Kasumi-1 (cell line): ENCODE data around the gene DUS2.
"Not testable (repeated sequence)": the region's sequence is repeated elsewhere in the genome, so short reads cannot be mapped to it uniquely, and the experiment has no call there.

Experiments used
- DNase-seq, 2 experiments: peaks; one replicate each; lab custom pipeline; 2025; lab: John Stamatoyannopoulos, UW

Gene DUS2

DNA sequence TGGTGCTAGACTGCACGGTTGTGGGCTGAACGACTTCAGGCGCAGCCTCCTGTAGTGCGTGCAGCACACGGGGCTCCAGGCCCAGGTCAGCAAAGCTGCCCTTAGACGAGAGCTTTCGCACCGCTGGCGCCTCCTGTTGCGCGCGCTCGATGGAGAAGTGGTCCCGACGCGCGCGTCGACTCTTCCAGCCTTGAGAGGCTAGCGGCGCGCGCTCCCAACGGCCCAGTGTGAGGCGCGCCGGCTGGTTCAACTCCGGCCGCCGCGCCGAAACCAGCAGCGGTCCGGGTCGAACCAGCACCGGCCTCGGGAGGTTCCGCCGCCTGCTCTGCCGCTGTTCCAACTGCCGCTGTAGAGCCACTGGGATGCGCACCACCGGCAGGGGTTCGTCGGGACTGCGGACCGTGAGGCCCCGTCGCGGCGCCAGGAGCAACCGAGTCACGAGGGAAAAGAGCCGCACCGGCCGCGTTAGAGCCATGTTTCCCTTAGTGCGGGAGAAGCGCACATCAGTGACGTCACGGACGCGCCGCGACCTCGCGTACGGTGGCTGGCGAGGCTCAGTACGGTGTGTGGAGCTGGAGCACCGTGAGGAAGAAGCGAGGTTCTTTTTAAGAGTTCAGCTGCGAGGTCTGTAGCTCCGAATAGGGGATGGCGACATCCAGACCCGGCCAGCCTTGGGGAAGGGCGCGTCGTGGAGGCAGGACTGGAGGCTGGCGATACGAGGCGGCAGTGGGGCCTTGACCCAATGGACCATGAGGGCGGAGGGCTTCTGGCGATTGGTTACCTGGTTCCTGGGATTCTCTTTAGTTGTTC lies at the start of gene DUS2, which contains the start of gene DDX28:
Gene DUS2 (plus strand): TSS at position 557 of the 810 bp plus-strand sequence. CDS start 14,740 bp downstream, outside the sequence.
Gene DDX28 (minus strand): TSS at position 505 of the 810 bp plus-strand sequence. CDS start 30 bp downstream, at position 475.
- peak; percentile 80 to 85 for DNase-seq

DNA sequence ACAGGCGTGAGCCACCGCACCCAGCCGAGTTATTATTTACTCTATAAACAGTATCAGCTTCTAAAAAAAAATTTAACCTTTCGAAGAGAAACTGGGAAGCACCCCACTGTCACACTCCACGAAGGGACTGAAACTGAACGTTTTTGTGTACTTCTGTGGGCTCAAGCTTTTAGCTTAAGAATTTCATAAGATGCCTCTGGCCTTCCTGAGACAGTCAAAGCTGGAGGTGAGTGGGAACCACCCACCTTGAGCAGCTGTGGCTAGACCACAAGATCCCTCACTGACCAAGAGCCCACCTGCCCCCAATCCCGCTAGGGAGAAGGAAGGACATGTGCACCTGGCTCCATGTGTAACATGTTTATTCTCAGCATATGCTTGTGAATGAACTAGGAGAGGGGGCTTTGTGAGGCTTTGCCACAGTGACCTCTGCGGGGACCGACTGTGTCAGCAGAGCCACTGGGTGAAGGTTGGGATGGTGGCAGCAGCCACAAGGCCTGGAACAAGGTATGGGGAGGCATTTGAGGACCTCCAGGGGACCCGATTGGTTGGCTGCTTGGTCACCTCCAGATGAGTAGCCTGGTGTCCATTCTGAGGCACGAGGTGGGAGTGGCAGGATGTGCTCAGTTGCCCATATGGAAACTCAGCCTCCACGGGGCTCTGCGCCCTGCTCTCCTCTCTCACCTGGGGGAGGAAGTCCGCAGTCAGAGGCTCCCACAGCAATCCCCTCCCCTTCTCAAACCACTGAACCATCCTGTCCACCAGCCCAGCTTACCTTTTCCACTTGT lies 47.6 kb upstream of the DUS2 start:
- DNase-seq: no peak

GRCh38 chr16:67976205-67976604 lies 46.9 kb upstream of the DUS2 start:
- no peak for DNase-seq

DNA sequence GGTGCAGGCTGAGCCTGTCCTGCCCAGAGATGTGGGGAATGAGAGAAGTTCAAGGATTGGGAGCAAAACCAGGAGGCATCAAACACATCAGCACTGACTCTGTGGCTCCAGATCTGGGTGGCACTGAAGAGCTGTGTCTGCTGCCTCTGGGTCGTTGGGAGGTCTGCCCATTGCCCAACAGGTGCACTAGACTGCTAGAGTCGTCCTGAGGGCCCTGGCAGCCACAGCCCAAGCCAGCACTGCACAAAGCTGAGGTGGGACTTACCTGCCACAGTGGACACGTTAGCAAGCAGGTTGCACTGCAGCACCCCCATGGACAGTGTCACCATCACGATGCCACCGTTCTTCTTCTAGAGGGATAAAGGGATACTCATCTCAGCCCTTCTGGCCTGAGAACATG lies 46.1 kb upstream of the DUS2 start:
- DNase-seq: no peak

DNA sequence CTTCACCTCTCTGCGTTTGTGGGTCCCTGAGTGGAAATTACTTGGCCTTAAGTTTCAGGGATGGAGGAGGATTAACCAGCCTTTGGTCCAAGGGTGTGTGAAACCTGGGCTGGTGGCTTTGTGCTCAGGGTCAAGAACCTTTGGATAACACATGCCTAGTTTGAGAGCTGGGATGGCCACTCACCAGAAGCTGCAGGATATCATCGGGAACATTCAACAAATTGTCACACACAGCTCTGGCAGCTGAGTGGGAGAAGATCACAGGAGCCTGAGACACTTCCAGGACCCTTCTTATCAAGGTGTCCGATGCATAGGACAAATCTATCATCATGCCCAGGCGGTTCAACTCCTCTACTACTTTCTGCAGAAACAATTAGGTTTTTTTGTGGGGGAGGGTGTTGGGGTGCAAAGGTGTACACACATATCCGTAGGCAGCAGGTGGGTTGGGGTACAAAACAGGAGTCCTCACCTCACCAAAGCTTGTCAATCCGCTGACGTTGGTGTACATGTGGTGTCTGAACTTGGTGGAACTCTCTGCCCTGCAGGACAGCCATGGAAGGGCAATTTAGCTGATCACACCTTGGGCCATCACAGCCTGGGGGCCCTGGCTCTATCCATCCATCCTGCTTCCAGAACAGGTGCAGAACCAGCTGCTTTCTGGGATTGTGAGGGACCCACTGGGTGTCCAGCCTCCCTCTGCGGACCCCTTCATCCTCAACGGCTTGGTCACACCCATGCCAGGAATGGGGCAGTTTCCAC lies 45.4 kb upstream of the DUS2 start:
- no peak for DNase-seq

DNA sequence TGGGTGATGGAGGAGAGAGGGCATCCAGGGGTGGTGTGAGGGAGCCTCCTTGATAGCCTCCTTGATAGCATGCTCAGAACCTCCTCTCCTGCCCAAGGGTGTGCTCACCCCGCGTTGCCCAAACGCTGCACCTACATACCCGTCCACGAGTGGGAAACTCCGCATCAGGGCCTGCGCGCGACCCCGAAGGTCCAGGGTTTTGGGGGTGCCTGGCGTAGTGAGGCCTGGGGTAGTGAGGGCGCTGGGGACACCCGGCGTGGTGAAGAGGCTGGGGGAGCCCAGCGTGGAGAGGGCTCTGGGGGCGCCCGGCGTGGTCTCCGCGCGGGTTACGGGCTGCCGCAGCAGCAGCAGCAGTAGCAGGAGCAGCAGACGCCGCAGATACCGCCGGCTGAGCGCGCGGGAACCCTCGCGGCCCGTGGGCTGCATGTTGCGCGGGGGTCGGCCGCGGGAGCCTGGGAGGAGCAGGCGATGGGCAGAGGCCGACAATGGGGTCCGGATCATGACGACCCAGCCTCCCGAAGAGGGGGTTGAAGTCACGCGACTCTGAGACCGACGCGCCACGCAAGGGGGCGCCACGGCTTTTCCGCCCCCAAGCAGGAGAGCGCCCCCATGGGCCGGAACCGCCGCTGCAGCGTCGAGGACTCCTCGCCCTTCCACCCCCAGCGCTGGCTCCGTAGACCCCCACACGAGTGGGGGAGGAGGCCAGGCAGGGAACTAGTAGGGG lies 43.0 kb upstream of the DUS2 start, which contains the start of gene DPEP3:
Gene DPEP3 (minus strand): TSS at position 545 of the 724 bp plus-strand sequence. CDS start 119 bp downstream, at position 426.
- DNase-seq: no peak

DNA sequence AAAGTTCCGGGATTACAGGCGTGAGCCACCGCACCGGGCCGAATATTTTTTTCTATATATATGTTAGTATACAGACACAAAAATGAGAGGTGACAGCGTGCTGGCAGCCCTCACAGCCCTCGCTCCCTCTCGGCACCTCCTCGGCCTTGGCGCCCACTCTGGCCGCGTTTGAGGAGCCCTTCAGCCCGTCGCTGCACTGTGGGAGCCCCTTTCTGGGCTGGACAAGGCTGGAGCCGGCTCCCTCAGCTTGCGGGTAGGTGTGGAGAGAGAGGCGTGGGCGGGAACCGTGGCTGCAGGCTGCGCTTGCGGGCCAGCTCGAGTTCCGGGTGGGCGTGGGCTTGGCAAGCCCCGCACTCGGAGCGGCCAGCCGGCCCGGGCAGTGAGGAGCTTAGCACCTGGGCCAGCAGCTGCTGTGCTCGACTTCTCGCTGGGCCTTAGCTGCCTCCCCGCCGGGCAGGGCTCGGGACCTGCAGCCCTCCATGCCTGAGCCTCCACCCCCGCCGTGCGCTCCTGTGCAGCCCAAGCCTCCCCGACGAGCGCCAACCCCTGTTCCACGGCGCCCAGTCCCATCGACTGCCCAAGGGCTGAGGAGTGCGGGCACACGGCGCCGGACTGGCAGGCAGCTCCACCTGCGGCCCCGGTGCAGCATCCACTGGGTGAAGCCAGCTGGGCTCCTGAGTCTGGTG lies 40.9 kb upstream of the DUS2 start:
- DNase-seq: no peak

GRCh38 chr16:67986949-67987348 lies 36.1 kb upstream of the DUS2 start:
- DNase-seq: no peak

- DNase-seq: no peak
These were observed 35.5 kb upstream of the DUS2 start for GRCh38 chr16:67987460-67988160.

DNA sequence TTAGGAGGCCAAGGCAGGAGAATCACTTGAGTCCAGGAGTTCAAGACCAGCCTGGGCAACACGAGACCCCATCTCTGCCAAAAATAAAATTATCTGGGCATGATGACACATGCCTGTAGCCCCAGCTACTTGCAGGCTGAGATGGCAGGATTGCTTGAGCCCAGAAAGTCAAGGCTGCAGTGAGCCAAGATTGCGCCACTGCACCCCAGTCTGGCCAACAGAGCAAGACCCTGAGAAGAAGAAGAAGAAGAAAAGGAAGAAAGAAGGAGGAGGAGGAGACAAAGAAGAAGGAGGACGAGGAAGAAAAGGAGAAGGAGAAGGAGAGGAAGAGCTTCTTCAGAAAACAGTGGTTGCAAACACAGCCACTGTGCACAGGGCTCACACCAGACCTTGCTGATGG lies 34.4 kb upstream of the DUS2 start:
- DNase-seq: no peak

DNA sequence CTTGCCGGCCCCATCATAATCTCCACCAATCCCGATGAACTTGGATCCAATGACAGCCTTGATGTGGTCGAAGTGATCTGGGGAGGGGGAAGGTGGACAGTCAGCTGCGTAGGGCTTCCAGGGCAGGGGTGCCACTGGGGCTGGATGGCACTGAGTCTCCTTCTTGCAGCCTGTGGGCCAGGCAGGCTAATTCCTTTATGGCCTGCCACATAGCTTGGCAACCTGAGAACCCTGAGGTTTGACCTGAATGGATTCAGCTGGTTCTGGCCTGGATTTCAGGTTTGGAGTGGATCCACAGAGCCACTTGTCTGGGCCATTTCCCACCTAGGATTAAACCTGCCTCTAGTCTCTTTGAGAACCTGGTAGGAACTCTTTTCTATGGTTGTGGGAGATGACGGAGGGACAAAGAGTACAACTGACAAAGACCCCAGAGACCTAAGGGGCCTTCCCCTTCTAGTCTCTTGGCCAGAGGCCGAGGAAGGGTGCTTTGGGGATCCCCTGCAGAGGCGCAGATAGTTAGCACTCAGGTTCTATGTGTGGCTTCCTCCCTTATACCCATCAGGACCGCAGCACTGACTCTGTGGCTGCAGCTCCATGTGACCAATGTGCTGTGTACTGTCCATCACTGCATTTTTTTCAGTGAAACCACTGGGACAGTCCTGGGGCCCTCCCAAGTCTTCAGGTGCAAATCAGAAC lies 33.6 kb upstream of the DUS2 start:
- no peak for DNase-seq

DNA sequence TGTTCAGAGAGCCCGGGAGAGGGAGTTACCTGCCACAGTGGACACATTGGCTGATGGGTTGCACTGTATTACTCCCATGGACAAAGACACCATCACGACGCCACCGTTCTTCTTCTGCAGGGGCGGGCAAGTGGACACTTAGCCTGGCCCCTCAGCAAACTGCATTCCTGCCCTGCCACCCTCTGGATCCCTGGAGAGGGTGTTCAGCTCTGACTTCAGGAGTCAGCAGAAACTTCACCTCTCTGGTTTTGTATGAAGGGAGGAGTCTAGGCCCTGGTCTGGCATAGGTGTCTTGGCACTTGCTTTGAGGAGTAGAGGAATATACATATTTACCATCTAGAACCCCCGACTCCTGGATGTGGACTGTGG lies 33.1 kb upstream of the DUS2 start:
- no peak for DNase-seq

DNA sequence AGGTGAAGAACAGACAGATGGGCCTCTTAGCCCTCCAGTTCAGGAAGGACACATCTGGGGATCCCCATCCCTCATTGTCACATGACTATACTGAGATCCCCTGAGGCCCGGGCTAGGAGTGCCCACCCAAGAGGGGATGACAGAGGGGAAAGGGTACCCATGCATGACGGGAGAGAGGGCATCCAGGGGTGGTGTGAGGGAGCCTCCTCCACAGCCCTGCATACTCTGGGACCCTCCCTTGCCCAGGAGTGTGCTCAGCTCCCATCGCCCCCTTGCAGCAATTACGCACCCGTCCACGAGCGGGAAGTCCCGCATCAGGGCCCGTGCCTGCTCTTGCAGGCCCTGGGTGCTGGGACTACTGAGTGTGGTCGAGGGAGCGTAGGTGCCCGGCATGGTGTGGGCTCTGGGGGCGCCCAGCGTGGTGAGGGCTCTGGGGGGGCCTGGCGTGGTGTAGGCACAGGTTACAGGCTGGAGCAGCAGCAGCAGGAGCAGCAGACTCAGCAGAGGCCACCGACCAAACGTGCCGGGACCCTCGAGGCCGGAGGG lies 30.4 kb upstream of the DUS2 start:
- DNase-seq: no peak

- DNase-seq: peak; percentile 77 to 80
These were observed 29.7 kb upstream of the DUS2 start for GRCh38 chr16:67993207-67994039.

DNA sequence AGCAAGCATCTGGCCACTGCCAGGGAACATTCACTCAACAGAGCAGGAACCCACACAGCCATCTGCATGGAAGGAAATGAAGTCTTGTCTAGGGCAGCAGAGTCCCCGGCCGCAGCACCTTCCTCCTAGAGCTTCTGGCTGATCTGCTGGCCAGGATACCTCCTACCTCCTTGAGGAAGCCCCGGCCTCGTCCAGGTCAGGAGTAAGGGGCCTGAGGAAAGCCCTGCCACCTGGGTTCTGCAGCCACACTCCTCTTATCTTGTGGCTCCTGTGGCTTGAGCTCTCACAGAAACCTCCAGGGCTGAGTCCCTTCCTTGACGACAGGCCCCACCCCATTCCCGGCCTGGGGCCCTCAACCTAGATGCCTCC lies 29.1 kb upstream of the DUS2 start:
- DNase-seq: not testable (repeated sequence)

GRCh38 chr16:67995423-67995822 lies 27.7 kb upstream of the DUS2 start:
- no peak for DNase-seq

GRCh38 chr16:67996666-67997065 lies 26.4 kb upstream of the DUS2 start:
- no peak for DNase-seq

- not testable (repeated sequence) for DNase-seq
These were observed 24.8 kb upstream of the DUS2 start for GRCh38 chr16:67998231-67998778.
